Loucy (cell line): ENCODE measurements around the gene ZNF692.

Source experiments
- H2AFZ ChIP-seq: fragments of 200-600 bp; sonication (generic); 2 replicates; pipeline ENCODE4 v1.6.0; 2016; ENCODE audit warnings: antibody characterized with exemption, mild to moderate bottlenecking, low read length, moderate library complexity
- H3F3A ChIP-seq: fragments of 200-600 bp; 2 replicates; pipeline ENCODE4 v1.6.0; 2016; ENCODE audit warnings: antibody characterized with exemption, low read depth, mild to moderate bottlenecking
- H3K27me3 ChIP-seq: fragments of 200-600 bp; sonication (generic); 2 replicates; pipeline ENCODE4 v1.6.1; 2014; ENCODE audit warnings: low read length, mild to moderate bottlenecking; ENCODE audit not compliant: insufficient read depth, poor library complexity, severe bottlenecking
- H3K36me3 ChIP-seq: fragments of 200-600 bp; sonication (generic); 2 replicates; pipeline ENCODE4 v1.6.1; 2016; ENCODE audit warnings: low read length; ENCODE audit not compliant: insufficient read depth
- H3K4me1 ChIP-seq: fragments of 200-600 bp; sonication (generic); 2 replicates; pipeline ENCODE4 v1.5.1; 2014; ENCODE audit warnings: low read length, mild to moderate bottlenecking; ENCODE audit not compliant: insufficient read depth, poor library complexity, severe bottlenecking
- H3K4me2 ChIP-seq: fragments of 200-600 bp; sonication (generic); 2 replicates; pipeline ENCODE4 v1.6.0; 2014; ENCODE audit warnings: antibody characterized with exemption, low read length, low read depth, mild to moderate bottlenecking; ENCODE audit not compliant: poor library complexity, severe bottlenecking
- H3K4me3 ChIP-seq: fragments of 200-600 bp; sonication (generic); 2 replicates; pipeline ENCODE4 v1.5.1; 2014; ENCODE audit warnings: low read length, mild to moderate bottlenecking, mixed read lengths; ENCODE audit not compliant: poor library complexity, severe bottlenecking
- H3K79me2 ChIP-seq: fragments of 200-600 bp; sonication (generic); 2 replicates; pipeline ENCODE4 v1.6.1; 2014; ENCODE audit warnings: low read length; ENCODE audit not compliant: insufficient read depth
- H3K9ac ChIP-seq: fragments of 200-600 bp; sonication (generic); 2 replicates; pipeline ENCODE4 v1.6.0; 2014; ENCODE audit warnings: mild to moderate bottlenecking, low read depth, low read length, moderate library complexity; ENCODE audit not compliant: poor library complexity, severe bottlenecking
- H3K9me2 ChIP-seq: fragments of 200-600 bp; sonication (generic); replicated peaks from 2 replicates; pipeline ENCODE4 v1.6.1; 2016; ENCODE audit warnings: low read depth, low read length, mixed read lengths
- H3K9me3 ChIP-seq: fragments of 200-600 bp; sonication (generic); 2 replicates; pipeline ENCODE4 v1.6.1; 2014; ENCODE audit warnings: mild to moderate bottlenecking, antibody characterized with exemption, low read length, low read depth; ENCODE audit not compliant: insufficient read depth
- H4K20me1 ChIP-seq: fragments of 200-600 bp; sonication (generic); 2 replicates; pipeline ENCODE4 v1.6.0; 2014; ENCODE audit warnings: antibody characterized with exemption, low read length, mild to moderate bottlenecking; ENCODE audit not compliant: insufficient read depth, poor library complexity, severe bottlenecking
- CTCF ChIP-seq: fragments of 200-600 bp; sonication (generic); conservative IDR thresholded peaks from 2 replicates; pipeline ENCODE4 v1.5.1; 2014; ENCODE audit warnings: mild to moderate bottlenecking, antibody characterized with exemption, low read length
- EZH2phosphoT487 ChIP-seq: fragments of 200-600 bp; IDR thresholded peaks from 2 replicates; pipeline ENCODE4 v1.6.1; 2018; ENCODE audit warnings: antibody characterized with exemption, mild to moderate bottlenecking, moderate library complexity, borderline replicate concordance

ZNF692 gene

GRCh38 chr1:248900637-248901036 is 41.8 kb upstream of the ZNF692 start:
- no peak overlapping the region for H3K9ac ChIP-seq
- H3K27me3 ChIP-seq = no peaks in the 10 kb centered on the region
- H3K9me2 ChIP-seq = no peaks in the 10 kb centered on the region
- no peak overlapping the region for H3K4me2 ChIP-seq
- peaks cover 5% of the 10 kb centered on the region for H3K4me1 ChIP-seq
- H2AFZ ChIP-seq = no peak overlapping the region
- no peaks in the 10 kb centered on the region for H4K20me1 ChIP-seq
- no peaks in the 10 kb centered on the region for H3F3A ChIP-seq
- no peaks in the 10 kb centered on the region for H3K79me2 ChIP-seq
- no peaks in the 10 kb centered on the region for H3K36me3 ChIP-seq
- no peaks in the 10 kb centered on the region for H3K9me3 ChIP-seq
- no peak overlapping the region for H3K4me3 ChIP-seq
- TF ChIP-seq EZH2phosphoT487 (no peak), CTCF (no peak)

DNA sequence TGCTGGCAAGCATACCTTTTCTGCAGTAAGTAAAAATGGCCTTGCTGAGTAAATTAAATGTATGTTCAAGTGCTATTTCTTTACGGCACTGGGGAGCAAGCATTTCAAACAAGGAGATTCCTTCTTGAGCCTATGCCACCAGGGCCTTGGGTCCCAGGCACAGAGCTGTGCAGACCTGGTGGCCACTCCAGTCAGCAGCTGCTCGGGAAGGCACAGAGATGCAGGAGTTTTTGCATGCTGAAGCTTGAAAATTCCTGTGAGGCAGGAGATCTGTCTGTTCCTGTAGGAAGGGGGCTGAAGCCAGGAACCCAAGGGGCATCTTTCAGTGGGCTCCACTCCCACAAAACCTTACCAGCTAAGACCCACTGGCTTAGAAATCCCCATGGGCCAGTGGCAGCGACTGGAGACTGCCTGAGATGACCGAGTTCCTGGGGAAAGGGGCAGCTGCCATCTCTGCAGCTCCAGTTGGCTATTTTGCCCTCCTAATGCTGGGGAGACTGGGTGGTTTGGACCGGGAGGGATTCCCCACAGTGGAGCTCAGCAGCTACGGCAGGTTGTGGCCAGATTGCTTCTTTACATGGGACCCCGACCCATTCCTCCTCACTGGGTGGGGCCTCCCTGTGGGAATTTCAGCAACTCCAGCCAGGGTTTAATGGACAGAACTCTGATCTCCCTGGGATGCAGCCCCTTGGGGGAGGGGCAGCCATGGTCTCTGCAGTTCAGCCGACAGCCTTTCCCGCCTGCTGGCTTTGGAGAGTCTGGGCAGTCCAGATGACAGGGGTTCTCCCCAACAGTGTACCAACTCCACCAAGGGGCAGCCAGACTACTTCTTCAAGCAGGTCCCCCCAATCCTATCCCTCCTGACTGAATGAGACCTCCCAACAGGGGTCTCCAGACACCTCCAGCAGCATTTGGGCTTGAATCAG is 38.8 kb upstream of the ZNF692 start:
- no peak overlapping the region for H3K4me2 ChIP-seq
- no peaks in the 10 kb centered on the region for H3F3A ChIP-seq
- H4K20me1 ChIP-seq = no peaks in the 10 kb centered on the region
- H3K4me1 ChIP-seq = peaks cover 7% of the 10 kb centered on the region
- no peaks in the 10 kb centered on the region for H3K9me3 ChIP-seq
- no peaks in the 10 kb centered on the region for H3K79me2 ChIP-seq
- no peak overlapping the region for H3K9ac ChIP-seq
- H3K36me3 ChIP-seq = no peaks in the 10 kb centered on the region
- H3K9me2 ChIP-seq = no peaks in the 10 kb centered on the region
- no peak overlapping the region for H2AFZ ChIP-seq
- no peak overlapping the region for H3K4me3 ChIP-seq
- H3K27me3 ChIP-seq = no peaks in the 10 kb centered on the region
- no peak for TF ChIP-seq CTCF

DNA sequence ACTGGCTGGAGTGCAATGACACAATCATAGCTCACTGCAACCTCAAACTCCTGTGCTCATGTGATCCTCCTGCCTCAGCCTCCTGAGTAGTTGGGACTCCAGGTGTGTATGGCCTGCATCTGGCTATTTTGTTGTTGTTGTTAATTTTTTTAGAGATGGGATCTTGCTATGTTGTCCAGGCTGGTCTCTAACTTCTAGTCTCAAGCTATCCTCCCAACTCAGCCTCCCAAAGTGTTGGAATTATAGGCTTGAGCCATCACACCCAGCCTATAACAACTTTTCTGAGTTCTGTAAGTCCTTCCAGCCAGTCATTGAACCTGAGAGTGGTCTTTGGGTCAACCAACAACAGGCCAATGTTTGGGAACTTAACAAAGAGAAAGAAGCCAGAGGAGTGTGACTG is 36.0 kb upstream of the ZNF692 start:
- Histone ChIP-seq H3K79me2 (no peaks in the 10 kb centered on the region), H3F3A (no peaks in the 10 kb centered on the region), H2AFZ (no peak overlapping the region), H3K4me2 (no peak overlapping the region), H3K9ac (no peak overlapping the region), H4K20me1 (no peaks in the 10 kb centered on the region), H3K9me3 (no peaks in the 10 kb centered on the region), H3K4me1 (peaks cover 20% of the 10 kb centered on the region), H3K27me3 (no peaks in the 10 kb centered on the region), H3K4me3 (no peak overlapping the region), H3K36me3 (no peaks in the 10 kb centered on the region), H3K9me2 (no peaks in the 10 kb centered on the region)
- TF ChIP-seq CTCF (no peak), EZH2phosphoT487 (no peak)
